GM21528 (cell line): ENCODE measurements around the gene SPSB1.

Source experiments
- ATAC-seq: cut with Tn5 transposase; IDR thresholded peaks from one replicate; pipeline ENCODE4 v1.9.1; 2021; ENCODE audit warnings: mild to moderate bottlenecking, moderate library complexity; ENCODE audit not compliant: unreplicated experiment, low FRiP score

Gene SPSB1

GRCh38 chr1:9258629-9259028 is 34.1 kb upstream of the SPSB1 start:
- ATAC-seq: no peak

- ATAC-seq: no peak
Observed at GRCh38 chr1:9260059-9260766, 32.5 kb upstream of the SPSB1 start.

DNA sequence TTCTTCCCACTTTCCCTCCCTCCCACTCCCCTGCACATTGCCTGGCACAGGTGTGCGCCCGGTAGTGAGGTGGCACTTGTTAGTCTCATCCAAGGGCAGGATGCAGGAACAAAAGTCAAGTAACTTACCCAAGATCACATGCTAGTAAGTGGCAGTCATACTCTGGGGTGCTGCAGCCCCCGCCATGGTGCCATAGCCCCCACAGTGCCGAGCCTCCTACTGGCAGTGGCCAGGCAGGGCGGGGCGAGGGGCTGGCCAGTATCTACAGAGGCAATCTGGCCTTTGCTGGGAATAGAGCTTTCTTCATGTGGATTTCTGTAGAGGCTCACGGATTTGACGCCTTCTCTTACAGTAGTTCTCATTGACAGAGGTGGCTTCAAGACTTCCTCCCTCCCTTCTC is 31.2 kb upstream of the SPSB1 start:
- ATAC-seq: no peak

- no peak for ATAC-seq
Observed at GRCh38 chr1:9262096-9262986, 30.4 kb upstream of the SPSB1 start.

- ATAC-seq: no peak
Observed at GRCh38 chr1:9263276-9263855, 29.3 kb upstream of the SPSB1 start.

- ATAC-seq: no peak
Observed at GRCh38 chr1:9263984-9264872, 28.5 kb upstream of the SPSB1 start.

DNA sequence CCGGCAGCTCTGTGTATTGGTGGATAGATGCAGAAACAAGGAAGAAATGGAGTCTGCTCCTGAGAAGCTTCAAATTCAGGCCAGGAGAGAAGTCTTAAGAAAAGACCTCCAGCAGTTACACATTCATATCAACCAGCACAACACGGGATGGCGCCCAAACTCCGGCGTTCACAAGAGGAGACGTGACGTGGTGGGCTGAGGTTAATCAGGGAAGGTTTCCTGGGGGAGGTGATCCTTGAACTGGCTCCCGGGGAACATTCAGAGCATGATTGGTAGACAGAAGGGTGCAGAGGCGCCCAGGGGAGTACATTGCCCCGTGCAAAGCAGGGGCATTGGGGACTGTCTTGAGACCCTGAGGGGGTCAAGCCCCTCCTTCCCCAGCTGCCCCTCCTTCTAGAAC is 27.7 kb upstream of the SPSB1 start:
- ATAC-seq: no peak

DNA sequence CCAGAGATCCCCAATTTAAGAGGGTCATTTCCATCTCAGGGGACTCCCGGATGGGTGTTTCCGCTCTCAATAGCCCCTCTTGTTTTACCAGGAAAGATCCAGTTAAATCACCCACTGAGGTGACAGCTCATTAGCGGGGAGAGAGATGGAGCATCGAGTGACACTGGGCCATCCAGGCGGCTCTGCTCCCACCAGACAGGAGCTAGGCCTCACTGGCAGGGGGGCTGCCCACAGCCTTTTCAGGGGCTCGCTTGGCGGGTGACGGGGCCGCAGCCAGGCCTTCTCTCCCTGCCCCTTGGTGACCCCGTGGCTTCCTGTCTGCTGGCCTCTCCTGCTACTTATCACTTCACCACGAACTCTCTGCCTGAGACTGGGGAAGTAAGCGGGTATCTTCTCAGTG is 26.7 kb upstream of the SPSB1 start:
- ATAC-seq: no peak

- ATAC-seq: no peak
Observed at GRCh38 chr1:9267352-9267686, 25.4 kb upstream of the SPSB1 start.

GRCh38 chr1:9267827-9268581 is 24.7 kb upstream of the SPSB1 start:
- ATAC-seq: no peak

DNA sequence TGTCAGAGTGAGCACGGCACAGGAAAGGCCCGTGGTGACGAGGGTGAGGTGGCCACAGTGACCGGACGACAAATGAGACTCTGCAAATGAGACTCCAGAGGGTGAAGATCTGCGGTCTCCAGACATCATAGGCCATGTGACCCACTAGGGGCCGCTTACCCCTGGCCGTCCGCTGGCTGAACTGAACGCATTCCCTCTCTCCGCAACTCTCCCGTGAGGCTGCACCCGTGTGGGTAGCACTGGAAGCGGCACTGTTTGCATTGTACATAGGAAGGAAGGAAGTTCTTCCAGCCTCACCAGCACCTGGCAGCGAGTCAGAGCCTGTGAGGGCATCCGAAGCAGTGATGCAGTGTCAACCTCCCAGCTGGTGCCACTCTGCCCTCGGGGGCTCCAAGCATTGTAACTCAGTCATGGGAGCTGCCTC is 23.6 kb upstream of the SPSB1 start:
- ATAC-seq: no peak

DNA sequence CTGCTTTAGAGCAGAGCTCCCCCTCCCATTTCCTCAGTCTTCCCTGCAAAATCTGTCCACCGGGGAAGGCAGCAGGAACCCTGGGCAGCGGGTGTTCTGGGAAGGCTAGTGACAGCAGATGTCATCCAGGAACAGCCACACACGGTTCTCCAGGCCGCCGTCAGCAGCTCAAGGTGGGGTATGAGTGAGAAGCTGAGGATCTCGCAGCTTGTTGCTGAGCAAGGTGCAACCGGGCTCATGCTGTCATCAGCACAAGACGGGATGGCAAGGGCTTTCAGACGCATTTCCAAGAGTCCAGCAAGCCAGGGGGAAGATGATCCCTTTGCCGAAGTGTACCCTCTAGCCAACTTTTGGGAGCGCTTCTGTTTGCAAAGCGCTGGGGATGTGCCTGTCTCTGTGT is 23.0 kb upstream of the SPSB1 start:
- no peak for ATAC-seq

- no peak for ATAC-seq
Observed at GRCh38 chr1:9270290-9270883, 22.3 kb upstream of the SPSB1 start.

- ATAC-seq: no peak
Observed at GRCh38 chr1:9271283-9271682, 21.4 kb upstream of the SPSB1 start.

DNA sequence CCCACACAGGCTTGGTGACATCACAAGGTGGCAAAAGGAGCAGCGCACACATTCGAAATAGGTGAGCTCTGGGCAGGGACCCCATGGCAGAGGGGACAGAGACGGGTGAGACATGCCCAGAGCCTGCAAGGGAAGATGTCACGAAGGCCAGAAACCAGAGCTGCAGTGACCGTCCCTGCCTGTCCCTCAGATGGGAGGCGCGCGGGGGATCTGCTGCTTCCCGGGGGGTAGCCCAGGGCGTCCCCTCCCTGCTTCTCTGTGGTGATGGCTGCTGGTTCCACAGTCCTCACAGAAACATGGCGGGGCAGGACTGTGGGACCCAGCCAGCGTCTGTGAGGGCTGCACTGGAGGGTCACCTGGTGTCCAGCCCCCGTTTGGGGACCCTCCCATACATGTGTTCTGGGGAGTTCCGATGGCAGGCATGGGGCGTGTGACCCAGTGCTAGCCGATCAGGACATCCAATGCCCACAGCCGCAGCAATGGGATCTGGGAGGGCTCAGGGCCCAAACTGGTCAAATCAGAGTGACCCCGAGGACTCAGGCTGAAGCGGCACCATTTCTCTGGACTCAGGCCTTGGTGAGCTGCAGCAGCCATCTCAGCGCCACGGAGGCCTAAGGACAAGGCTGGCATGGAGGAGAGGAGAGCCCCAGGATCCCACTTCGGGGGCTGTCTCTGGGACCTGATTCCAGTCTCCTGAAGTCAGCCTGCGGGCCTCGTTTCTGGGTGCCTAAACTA is 20.7 kb upstream of the SPSB1 start:
- no peak for ATAC-seq

GRCh38 chr1:9273177-9273576 is 19.5 kb upstream of the SPSB1 start:
- no peak for ATAC-seq

DNA sequence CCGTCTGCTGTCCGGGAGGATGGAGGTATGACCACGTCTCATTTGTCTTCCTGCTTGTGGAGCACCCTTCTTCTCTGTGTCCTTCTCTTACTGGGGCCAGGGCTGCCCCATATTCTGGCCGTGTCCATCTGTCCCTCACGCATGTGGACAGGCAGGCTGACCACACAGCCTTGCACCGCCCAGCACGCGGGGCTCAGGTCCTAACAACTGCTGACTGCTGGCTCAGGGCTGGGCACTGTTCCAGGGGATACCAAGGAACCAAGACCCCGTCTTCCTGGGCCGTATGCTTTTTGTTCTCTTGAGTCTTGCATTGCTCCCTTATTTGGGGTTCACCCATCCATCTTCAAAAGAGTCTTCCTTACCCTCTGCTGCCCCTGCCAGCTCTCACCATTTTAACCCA is 17.5 kb upstream of the SPSB1 start:
- ATAC-seq: no peak

GRCh38 chr1:9275567-9276034 is 17.1 kb upstream of the SPSB1 start:
- no peak for ATAC-seq

DNA sequence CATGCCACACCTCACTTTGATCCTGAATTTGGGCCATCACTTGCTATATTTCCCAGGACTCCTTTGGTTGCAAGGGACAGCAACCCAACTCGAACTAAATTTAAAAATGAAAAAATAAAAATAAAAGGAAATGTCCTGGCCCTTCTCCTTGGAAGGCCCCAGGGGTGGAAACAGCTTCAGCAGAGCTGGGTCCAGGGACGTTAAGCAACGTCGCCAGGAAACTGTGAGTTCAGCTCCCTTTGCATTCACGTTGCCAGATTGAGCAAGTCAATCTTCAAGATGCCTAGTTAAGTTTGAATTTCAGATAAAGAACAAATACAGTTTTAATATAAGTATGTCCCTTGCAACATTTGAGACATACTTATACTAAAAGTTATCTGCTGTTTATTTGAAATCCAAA is 14.6 kb upstream of the SPSB1 start:
- no peak for ATAC-seq
